ENCODE results near the gene XRCC3.
A peak's percentile ranks its signal among the peaks of the same experiment; 100 is the strongest.

Gene XRCC3

DNA sequence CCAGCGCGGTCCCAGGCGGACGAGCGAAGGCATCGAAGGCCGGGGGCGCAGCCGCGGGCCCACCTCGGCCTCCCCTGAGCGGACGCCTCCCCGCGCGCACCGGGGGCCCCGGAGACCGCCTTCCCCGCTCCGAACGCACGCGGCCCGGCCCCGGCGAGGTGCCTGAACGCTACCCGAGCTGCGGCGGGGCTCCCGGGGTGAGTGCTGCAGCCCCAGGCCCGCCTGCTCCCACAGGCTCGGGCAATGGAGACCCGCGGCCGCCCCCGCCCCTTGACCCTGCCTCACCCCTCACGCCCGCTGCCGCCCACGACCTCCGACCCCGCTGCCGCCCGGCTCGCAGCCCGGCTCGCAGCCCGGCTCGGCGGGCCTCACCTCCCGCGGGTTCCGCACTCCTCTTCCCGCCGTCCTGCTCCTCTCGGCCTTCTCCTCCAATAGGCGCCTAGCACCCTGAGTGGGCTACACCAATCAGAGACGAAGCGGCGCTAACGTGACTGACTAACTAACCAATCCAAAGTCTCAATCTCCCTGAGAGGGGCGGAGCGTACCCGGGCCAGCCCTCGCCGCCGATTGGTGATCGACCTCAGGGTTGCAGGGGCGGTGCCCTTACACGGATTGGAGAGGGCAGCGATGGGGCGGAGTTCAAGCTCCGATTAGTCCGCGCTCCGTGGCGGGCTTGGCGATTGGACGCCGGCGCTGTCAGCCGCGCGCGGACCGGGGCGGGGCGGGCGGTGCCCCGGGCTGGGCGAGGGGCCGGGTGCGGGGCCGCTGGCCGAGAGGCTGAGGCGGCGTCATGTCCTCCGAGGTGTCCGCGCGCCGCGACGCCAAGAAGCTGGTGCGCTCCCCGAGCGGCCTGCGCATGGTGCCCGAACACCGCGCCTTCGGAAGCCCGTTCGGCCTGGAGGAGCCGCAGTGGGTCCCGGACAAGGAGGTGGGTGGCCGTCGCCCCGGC is at the start of gene XRCC3, which contains the start of gene ZFYVE21:
XRCC3 (minus strand) TSS at position 400 of the 949 bp plus-strand sequence. CDS start 4,364 bp downstream, outside the sequence.
ZFYVE21 (plus strand) TSS at position 759 of the 949 bp plus-strand sequence; CDS start at position 791, 32 bp downstream.
- peak; percentile 100 for DNase-seq (ENCODE audit: low spot score)

DNA sequence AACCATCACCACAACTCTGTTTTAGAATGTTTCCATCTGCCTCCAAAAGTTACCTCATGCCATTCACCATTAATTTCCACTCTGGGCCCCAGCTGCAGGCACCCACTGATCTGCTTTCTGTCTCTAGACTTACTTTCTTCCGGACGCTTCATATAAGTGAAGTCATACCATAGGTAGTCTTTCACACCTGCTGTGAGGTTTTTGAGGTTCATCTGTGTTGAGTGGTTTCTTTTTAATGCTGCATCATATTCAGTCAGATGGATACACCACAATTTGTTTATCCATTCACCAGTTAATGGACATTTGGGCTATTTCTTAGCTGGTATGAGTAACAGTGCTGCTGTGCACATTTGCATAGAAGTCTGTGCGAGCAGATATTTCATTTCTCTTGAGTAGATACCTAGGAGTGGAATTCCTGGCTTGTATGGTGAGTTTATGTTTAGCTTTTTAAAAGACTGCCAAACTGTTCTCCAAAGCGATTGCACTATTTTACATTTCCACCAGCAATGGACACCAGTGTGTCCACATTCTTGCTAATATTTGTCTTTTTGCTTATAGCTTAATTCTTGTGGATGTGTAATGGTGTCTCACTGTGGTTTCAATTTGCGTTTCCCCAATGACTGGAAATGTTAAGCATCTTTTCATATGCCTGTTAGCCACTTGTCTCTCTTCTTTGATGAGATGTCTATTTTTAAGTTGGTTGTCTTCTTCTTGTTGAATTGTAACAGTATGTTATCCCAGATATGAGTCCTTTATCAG is 48.7 kb upstream of the XRCC3 start:
- no peak for DNase-seq (ENCODE audit: low spot score)

DNA sequence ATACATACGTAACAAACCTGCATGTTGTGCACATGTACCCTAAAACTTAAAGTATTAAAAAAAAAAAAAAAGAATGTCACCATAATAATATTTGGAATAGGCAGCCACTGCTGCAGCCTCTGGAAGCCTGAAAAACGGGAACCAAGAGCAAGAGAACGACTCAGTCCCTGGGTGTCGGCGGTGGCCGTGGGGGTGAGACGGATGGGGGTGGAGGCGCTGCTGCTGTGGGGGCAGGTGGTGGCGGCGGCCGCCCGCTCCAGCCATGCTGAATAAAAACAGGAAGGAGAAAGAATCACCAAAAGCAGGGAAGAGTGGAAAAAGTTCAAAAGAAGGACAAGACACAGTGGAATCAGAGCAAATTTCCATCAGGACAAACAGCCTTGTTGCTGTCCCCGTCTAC is 47.3 kb upstream of the XRCC3 start:
- no peak for DNase-seq (ENCODE audit: low spot score)

DNA sequence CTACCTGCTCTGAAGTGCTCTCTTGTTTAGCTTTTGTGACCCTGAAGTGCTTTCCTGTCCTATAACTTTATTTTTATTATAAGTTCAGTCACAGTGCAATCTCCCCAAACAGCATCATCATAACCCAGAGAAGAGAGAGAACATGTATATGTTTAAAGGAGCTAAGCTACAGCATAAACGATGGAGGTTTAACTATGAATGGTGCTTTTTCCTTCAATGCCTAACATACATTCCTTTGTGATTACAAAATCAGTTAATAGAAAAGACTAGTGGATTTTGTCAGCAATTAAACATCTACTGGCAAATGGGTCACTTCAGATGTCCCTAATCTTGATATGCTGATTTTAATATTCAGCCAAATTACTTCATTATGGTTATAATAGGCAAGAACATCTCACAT is 46.8 kb upstream of the XRCC3 start:
- no peak for DNase-seq (ENCODE audit: low spot score)

DNA sequence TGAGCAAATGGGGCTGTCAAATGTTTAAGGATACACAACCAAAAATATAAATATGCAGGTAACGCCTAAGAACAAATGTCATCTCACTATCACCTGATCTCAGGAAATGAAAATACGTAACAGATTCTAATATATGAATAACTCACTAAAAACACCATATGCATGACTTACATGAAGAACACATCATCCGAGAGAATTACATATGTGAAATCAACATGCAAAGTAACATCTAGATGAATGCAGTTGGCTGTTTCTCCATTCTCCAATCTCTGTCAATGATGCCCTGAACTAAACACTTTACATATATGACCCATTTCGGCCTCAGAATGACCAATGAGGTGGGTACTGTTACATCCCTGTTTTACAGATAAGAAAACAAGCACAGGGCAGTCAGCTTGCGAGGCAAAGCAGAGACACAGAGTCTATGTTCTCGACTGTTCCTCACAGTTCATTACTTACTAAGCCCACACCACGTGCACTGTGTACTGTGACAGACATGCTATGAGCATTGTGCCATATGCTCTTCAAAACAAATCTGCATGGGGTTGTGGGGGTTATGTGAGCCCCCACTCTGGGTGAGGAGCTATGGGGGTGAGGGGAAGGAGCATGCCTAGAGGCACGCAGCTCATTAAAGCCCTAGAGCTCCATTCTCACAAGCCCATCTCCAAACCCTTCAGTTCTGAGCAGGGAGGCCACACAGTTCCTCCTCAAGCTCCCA is 43.0 kb upstream of the XRCC3 start:
- no peak for DNase-seq (ENCODE audit: low spot score)

DNA sequence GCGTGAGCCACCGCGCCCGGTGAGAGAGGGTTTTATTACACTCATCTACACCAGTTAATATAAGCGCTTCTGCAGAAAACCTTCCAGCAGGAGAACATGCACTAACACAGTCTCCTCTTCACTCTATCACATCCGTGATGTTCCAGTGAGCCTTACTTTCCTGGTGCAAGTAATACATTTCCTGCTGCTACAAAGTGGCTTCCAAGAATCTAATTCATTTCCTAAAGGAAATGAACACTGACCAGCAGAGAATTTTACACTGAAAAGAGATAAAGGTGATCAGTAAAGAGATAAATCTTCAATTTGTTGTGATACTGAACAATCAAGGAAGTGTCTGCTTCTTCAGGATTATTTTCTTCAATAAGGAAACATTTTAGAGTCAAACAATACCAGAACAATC is 39.8 kb upstream of the XRCC3 start:
- DNase-seq (ENCODE audit: low spot score), result no peak

DNA sequence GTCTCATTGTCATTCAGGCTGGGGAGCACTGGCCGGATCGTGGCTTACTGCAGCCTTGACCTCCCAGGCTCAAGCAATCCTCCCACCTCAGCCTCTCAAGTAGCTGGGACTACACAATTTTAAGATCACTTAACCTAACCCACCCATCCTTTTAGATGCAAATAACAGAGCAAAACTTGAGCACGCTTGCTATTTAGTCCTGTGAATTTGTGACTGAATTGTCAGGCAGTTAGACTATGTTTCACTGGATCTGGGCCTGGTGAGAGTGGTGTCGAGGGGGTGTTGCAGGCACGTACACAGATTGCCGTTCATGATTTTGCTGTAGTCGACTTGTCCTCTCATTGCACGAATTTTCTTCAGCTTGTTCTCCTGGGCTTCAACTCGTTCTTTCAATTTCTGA is 38.5 kb upstream of the XRCC3 start:
- no peak for DNase-seq (ENCODE audit: low spot score)

DNA sequence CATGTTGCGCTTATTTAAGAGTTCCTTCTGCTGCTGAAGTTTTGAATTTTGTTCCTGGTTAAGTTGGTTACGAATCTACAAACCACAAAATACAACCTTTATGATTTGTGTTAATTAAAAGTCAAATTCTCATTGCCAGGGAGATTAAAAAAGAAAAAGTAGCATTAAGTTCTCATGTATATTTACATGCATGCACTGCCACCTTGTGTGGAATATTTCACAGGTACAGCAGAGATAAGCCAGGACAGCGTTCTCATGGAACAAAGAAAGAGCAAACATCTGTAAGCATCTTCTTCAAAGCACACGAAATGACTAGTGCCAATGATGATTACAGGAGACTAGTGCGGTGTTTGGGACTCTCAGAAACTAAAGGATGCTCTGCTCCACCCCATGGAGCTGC is 34.6 kb upstream of the XRCC3 start:
- DNase-seq (ENCODE audit: low spot score), result no peak

DNA sequence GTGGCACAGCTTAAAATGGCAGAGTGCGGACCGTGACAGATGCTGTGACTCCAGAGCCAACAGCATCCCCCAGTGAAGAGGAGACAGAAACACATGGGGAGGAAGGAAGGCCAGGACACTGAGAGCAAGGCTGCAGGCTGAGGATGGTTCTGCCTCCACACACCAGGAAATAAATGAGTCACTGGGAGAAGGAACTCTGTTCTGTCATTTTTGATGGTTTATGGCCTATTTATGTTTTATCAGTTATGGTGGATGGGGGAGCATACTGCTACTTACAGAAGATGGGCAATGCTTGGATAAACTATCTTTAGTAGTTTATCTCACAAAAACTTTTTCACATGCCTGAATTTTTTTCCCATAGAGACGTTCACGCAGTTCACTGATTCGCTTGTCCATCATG is 34.2 kb upstream of the XRCC3 start:
- no peak for DNase-seq (ENCODE audit: low spot score)

DNA sequence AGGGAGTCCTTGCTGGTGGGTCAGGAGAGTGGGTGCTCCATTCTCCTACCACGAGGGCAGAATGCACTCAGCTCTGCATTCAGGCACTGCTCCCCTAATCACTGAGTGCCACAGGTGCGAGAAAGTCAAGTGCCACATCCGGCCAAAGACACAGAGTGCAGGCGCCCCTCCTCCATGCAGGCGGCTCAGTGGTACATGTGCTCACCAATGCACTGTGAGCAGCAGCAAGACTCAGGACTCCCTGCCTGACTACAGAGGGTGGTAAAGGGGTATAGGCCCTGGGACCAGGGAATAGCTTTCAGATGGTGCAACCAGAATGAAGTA is 33.2 kb upstream of the XRCC3 start:
- DNase-seq (ENCODE audit: low spot score), result no peak

DNA sequence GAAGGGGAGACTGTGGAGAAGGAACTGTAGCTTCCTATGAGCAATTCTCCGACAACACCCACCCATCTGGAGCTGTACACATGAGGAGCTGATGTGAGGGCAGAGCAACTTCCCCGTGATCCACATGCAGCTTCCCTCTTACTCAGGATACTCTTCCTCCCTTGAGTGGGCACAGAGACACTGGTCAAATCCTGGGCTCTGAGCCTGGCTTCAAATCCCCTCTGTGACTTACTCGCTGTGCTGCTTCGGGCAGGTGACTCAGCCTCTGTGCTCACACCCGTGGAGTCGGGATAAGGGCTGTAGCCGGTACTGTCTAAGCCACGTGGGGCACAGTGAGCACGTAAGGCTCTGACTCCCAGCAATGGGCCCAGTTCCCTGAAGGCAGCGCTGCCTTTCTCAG is 31.4 kb upstream of the XRCC3 start:
- DNase-seq (ENCODE audit: low spot score), result peak; percentile 29

DNA sequence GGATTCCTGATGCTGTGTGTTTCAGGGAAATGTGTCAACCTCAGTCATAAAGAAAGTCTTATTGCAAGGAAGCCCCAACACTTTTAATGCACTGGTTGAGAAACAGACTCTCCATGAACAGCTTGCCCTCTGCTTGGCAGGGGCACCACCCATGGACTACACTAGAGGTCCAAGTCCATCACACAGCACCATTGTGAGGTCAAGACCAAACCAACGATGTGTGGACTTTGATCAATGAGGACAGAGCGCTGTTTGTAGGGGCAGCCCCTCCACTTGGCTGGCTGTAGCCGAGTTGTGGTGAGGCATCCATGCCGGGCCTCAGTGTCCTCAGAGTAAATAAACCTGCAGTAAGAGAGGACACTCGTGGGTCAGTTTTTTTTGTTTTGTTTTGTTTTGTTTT is 30.2 kb upstream of the XRCC3 start:
- peak; percentile 13 for DNase-seq (ENCODE audit: low spot score)

DNA sequence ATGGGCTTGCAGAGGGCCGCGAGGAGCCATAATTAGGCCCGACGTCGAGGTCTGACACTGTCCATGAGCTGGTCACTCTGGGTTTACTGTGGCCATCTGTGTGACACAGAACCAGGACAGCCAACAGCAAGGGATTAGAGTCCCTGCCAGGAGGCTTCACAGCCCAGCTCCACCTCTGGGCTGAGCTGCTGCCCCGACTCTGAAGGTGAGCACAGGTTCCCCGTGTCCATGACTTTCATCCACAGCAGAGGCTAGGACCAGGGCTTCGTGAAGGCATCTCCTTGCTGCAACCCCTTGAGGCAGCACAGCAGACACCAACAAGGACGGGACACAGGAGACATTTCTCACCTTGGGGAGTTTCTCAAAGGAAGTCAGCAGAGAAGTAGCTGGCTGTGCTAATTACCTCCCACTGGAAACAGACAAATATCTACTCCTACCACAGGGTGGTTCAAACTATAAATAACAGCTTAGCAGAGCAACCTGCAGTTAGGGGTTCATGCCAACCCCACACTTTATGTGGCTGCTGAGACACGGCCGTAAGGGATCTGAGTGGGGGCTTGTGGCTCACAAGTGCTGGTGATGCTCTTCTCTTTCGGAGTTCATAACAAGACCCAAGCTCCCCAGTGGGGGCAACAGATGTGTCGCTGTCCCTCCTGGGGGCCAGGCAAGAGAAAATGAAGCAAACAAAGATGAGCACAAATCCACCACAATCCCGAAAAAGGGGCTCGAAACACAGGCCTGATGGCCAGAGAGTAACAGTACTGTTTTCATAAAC is 29.6 kb upstream of the XRCC3 start:
- DNase-seq (ENCODE audit: low spot score), result peak; percentile 31

DNA sequence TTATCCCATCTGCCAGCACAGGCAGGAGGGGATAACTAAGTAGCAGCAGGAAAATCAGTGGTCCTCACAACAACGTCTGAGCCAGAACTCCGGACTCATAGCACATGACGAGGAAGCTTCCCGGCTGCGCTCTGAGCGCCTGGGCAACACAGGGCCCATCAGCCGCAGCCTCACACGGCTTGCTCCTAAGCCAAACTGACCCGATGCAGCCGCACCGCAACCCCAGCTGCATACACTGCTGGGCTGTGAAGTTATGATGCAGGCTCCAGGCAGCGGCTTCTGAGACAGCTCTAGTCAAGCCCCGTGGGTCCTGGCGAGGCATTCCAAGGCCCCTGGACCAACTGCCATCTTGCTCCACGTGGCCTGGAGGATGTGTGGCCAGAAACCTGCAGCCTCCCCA is 28.4 kb upstream of the XRCC3 start:
- peak; percentile 40 for DNase-seq (ENCODE audit: low spot score)

DNA sequence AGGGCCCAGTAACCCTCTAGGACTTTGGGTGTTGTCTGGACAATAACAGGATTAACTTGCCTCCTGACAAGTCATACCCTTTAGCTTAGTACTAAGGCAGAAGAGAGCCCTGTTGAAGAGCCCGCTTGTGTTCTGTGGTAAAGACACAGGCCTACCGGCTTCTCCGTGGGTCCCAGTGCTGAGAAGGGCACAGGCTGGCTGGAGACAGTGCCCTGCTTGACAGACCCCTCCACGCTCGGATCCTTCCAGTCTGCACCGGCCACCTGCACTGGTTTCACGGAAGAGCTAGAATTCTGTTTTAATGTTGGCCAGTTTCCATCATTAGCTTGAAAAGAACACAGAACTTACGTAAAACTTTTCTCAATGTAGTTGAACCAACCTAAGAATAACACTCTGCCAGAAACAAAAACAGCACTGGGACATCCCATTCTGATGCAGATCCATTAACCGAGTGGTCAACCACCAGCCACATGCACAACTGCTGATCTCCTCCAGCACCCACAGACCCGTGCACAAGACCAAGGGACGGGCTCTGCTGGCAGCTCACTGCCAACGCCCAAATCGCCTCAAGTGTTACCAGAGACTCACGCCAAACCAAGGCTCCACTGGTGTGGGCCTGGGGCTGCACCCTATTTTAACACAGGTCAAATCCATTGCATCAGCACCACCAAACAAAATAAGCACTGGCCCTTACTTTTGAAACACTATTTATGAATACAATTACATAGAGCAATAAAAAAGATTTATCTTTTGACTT is 27.4 kb upstream of the XRCC3 start:
- no peak for DNase-seq (ENCODE audit: low spot score)

DNA sequence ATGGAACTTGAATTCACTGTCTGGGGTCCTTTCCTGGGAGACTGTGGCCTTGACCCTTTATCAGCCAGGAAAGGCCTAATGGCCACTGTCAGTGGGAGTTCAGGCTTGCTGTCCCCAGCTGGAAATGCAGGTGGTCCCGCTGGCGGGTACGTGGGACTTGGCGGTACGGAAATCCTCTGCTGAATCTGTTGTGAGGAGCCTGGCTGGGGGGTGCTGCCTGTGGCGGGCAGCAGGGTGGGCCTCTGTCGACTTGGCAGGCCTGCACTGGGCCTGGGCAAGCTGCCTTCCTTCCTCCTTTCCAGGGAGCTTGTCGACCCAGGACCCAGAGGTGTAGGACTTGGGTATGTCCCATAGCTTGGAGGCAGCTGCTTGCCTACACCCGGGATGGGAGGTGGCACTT is 26.6 kb upstream of the XRCC3 start:
- DNase-seq (ENCODE audit: low spot score), result no peak

DNA sequence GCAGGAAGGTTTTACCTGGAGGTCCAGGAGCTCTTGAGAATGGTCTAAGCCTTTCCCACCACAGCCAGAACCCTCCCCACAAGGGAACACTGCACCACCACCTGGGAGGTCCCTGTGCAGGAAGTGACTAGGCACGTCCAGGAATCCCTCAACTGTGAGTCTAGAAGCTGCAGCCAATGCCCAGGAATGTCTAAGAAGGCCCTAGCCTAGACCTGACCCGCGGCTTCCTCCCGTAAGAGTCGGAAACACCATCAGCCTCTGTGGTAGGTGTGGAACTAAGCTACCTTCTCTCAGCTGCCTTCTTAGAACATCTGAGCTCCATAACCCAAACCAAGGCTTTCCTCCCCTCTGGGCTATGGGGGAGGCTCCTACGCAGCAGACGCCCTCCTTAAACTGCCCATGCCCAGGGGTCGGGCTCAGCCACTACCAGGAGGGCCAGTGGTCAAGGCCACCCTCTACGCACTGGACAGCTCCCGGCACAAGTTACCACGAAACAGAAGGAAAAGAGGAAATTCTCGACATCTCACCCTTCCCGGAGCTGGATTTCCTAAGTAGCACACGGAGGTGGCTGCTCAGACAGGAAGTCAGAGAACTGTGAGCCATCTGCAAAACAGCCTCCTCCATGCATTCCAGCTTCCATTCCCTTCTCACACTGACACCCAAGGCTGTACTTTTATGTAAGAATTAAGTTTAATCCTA is 25.9 kb upstream of the XRCC3 start:
- no peak for DNase-seq (ENCODE audit: low spot score)

DNA sequence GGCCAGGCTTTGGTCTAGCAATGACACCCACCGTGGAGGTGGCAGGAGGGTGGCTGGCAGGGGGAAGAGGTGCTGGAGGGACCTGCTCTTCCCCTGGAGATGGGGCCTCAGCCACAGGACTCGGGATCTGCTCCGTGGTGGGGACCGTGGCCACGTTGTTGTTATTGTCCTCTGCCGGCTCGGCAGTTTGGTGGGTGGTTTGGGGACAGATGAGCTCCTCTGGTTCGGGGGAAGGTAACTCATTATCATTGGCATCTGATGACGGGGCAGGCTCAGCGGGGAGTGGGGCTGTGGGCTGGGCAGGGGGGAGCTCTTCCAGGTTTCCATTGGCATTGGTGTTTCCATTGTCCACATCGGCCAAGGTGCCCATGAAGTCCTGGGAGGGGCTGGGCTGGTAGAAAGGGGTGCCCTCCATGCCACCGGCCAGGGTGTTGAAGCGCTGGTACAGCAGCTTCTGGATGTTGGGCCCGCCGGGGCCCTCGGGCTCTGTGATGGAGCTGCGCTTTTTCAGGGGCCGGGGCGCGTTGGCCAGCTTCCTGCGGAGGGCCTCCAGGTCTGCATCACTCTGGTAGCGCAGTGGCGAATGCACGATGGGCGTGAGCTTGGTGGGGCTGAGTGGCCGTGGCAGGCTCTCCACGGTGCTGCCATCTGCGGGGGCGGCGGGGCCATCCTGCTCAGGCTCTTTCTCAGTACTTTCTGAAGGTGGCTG is 24.7 kb upstream of the XRCC3 start:
- DNase-seq (ENCODE audit: low spot score), result no peak

DNA sequence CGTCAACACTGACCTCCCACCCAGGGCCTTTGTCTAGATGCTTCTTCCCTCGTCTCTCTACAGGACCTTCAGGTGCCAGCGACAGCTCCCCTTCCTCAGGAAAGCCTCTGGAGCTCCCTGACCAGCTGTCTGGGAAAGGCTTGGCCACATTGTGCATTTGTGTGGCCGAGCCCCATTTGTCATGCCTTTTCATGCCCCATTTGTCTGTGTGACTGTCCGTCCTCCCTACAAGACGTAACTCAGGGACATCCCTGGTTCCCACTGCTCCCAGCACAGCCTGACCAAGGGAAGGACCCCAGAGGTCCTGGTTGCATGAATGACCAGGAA is 24.2 kb upstream of the XRCC3 start:
- DNase-seq (ENCODE audit: low spot score), result no peak
